ENCODE measurements around the gene MGA.

The MGA gene

DNA sequence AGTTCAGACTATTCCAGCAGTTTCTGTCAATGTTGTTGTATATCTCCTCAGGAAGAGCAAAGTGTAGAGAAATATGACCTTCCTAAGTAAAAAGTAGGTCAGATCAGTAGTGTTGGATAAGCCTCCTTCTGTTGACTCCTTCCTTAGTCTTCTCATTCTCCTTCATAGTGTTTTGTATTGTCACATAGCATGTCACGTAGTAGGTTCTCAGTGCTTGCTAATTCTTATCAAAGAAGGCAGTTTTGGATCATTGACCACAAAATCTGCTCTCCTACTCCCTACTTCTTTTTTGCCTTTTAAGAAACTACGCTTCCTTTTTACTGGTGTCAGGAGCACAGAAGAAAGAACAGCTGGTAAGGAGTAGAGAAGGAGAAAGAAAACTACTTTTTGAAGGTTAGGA, 1.0 kb upstream of the MGA start:
- no peak for DNase-seq

DNA sequence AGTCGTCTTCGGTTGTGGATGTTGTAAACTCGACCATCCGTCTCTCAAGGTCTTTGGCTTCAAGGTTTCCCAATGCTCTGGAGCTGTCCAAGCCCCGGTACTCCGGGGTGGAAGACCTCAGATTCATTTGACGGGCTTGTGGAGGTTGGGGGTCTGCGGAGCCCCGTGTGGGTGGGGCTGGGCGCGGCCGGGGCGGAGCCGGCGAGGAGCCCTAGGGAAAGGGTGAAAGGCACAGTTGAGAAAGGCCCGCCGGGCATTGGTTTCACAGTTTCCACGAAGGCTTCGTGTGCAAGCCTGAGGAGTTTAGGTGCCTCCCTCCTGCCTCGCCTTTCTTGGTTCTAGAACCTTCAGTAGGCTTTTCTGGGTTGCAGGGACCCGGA, 360 bp upstream of the MGA start:
- no peak for DNase-seq

DNA sequence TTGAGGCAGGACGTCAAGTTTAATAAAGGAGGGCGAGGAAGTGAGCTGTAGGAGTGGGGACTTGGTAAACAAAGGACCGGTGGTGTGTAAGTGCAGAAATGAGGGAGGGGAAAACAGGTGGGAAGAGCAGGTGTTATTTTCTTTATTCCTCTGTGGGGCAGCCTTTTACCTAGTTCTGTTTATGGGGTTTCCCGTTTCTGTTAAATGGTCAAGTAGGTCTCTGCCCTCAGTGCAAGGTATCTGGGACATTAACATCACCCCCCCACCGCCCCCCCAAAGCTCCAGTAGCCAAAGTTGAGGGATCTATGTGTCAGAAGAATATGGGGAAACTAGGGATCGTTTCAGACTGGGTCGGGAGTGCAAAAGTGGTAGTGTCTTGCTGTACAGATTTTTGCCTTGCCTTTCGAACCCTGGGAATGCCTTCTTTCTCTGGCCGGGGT, 893 bp downstream of the MGA start:
- no peak for DNase-seq

DNA sequence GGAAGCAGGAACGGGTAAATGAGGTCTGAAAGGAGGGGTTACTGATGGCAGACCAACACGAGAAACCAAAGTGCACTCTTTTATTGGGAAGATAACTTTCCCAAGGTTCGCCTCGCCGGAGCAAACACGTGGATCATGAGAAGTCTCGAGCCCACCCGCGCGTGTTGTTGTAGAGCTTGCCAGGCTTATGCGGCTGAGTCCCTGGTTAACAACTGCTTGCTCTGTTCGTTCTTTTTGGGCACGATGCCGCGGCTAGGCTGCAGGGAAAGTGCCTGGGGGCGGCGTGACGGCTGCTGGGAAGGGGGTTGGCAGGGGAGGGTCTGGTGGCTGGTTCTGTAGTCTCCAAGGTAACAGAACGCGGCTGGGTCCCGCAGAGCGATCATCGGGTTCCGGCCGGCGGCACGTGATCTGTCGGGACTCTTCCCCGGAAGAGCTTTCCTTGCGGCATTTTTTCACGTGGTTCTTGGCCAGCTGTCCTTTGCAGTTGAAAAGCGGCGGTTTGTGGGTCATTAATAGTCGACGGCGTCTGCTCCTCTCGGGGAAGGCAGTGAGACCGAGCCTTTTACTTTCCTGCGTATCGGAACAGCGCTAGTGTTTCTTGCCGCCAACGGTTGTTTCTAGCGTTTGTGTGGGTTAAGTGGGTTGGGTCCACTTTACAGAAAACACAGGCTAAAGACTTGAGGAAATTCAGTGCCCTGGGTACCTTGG, 1.5 kb downstream of the MGA start:
- no peak for DNase-seq

DNA sequence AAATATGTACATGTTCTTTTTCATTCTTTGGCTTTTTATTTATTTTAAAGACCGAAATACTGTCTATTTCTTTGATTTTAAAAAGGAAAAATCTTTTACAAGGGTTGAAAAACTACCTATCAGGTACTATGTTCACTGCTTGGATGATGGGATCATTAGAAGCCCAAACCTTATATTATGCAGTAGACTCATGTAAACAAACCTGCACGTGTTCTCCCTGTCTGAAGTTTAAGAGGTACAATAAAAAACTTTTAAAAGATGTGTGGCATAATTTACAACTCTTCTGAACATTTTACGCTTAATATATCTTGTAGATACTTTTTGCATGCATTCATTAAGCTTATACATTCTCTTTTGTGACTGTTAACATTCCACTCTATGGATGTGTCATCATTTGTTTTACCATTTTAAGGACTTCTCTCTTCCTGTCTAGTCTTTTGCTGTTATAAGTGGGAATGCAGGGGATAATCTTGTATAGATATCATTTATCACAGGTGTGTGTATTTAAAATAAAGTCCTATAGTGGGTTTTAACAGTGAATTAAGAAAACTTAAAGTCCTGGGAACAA, 6.2 kb downstream of the MGA start:
- DNase-seq = no peak

DNA sequence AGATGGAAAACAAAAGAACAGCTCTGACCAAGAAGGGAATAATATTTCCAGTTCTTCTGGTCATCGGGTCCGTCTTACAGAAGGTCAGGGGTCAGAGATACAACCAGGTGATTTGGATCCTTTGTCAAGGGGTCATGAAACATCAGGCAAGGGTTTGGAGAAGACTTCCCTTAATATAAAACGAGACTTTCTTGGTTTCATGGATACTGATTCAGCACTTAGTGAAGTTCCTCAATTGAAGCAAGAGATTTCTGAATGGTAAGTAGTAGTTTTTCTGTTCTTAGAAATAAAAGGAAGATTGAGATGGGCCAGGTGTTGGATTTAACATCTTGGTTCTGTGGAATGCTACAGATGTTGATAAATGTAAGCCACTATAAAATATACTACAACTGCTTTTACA, 9.5 kb downstream of the MGA start:
- DNase-seq = no peak

DNA sequence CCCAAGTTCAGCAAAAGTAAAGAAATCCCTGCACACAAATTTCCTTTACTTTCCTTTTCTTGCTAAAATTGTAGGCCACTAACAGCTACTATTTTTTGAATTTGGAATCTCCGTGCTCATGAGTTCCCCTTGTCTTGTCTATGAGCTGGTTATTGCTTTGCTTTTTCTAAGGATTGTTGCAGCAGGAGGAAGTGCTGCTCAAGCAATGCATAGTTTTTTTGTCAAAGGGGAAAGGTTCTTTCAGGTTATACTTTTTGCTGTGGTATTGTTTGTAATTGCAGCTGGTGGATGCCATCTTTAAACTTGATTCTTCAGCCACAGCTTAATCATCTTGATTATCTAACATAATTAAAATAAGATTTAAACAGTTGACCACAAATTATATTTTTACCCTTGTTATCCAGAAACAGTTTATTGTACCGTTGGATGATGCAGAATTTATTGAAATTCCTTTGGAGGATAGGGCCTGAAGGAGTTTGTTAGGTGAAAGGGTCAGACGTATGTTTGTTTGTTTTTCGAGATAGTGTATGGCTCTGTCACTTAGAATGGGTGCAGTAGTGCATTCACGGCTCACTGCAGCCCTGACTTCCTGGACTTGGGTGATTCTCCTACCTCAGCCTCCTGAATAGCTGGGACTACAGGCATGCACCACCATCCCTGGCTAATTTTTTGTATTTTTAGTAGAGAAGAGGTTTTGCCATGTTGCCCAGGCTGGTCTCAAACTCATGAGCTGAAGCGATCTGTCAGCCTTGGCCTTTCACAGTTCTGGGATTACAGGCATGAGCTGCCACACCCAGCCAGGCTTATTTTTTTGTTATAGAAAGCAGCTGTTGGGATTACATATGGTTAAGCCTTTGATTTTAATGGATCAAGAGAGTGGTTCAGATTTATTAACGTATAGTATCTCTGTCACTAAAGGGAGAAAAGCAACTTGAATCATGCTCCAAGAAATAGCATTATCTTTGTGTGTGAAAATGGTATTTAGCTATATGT, 11.7 kb downstream of the MGA start:
- no peak for DNase-seq

DNA sequence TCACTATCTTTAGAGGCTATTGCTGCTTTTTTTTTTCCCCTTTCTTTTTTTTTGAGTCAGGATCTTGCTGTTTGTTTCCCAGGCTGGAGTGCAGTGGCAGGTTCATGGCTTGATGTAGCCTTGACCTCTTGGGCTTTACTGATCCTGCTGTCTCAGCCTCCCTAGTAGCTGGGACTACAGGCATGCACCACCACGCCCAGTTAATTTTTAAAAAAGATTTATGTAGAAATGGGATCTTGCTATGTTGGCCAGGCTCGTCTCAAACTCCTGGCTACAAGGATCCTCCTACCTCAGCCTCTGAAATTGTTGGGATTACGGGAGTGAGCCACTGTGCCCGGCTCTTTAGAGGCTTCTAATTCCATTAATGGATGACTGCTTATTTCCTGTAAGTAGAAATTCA, 15.1 kb downstream of the MGA start:
- no peak for DNase-seq

DNA sequence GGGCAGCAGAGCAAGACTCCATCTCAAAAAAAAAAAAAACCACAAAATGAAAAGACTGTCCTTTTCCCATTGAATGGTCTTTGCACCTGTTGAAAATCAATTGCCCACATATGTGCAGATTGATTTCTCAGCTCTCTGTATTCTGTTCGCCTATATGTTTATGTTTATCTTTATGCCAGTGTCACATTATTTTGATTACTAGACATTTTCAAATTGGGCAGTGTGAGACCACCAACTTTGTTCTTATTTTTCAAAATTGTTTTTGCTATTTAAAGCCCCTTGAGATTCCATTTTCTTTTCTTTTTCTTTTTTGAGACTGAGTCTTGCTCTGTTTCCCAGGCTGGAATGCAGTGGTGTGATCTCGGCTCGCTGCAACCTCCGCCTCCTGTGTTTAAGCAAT, 18.5 kb downstream of the MGA start:
- DNase-seq = no peak

DNA sequence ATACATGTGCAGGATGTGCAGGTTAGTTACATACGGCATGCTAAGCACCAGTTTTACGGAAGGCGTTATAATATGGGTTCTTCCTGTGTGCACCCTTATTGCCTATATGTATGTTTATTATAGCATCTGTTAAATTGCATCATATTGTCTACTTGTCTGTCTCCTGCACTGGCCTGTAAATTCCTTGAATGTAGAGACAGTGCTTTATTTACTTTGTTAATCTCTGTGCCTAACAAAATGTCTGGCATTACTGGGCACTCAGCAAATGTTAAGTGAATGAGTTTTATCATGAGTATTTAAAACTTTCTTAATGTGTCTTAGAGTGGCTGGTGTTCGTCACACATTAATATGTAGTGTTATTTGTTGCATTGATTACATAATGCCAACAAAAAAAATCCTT, 23.8 kb downstream of the MGA start:
- DNase-seq = no peak

DNA sequence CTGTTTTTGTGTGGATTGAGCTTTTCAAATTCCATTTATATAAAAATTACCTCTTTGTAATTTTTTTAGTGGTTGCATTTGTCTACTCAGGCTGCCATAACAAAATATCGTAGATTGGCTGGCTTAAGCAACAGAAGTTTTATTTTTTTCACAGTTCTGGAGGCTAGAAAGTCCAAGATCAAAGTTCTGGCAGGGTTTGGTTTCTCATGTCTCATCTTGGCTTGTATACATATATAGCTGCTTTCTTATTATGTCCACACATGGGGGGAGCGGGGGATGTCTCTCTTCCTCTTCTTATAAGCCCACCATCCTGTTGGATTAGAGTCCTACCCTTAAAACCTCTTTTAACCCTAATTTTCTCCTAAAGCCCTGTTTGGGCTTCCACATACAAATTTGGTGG, 28.5 kb downstream of the MGA start:
- DNase-seq = no peak

DNA sequence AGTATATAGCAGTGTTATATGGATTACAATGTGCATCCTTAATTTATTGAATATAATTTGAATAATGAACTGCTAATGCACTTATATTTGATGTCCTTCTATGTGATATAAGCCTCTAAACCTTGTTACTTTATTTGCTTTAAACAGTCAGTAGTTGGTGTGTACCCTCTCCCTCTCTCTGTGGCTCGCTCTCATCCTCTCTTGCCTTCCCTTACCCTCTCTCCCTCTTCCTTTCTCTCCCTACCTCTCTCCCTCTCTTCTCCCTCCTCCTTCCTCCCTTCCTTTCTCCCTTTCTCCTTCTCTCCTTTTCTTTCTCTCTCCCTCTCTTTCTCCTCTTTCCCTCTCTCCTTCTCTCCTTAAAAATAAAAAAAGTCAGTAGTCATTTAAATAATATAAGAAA, 28.9 kb downstream of the MGA start:
- no peak for DNase-seq

DNA sequence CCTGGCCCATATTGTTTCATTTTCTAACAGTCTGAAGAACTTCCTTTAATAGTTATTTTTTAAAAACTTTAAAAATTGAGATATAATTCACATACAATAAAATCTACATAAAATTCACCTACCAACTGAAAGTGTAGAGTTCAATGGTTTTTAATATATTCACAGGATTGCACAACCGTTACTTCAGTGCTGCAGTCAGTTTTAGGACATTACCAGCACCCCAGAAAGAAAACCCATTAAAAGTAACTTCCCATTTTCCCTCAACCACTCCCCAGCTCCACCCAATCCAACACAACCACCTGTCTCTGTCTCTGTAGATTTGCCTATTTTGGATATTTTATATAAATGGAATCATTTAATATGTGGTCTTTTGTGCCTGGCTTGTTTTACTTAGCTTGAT, 29.6 kb downstream of the MGA start:
- DNase-seq = no peak

DNA sequence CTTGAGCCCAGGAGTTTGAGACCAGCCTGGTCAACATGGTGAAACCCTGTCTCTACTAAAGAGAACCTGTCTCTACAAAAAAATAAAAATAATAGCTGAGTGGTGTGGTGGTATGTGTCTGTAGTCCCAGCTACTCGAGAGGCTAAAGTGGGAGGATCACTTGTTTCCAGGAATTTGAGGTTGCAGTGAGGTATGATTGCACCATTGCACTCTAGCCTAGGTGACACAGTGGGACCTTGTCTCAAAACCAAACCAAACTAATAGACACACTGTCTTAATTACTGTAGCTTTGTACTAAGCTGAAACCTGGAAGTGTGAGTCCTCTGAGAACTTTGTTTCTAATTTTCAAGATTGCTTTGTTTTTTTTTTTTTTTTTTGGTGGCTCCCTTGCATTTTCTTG, 30.4 kb downstream of the MGA start:
- no peak for DNase-seq

DNA sequence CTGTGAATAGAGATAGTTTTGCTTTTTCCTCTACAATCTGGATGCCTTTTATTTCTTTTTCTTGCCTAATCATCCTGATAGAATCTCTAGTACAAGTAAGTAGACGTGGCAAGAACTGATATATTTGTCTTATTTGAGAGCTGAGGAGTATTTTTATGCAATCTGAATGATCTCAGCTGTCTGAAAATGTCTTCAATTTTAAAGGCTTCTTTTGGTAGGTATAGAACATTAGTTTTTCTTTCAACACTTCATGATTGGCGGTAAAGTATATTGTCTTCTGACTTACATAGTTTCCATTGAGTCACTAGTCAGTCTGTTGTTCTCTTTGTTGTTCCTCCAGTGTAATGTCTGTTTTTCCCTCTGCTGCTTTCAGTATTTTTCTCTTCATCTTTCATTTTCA, 31.3 kb downstream of the MGA start:
- no peak for DNase-seq

DNA sequence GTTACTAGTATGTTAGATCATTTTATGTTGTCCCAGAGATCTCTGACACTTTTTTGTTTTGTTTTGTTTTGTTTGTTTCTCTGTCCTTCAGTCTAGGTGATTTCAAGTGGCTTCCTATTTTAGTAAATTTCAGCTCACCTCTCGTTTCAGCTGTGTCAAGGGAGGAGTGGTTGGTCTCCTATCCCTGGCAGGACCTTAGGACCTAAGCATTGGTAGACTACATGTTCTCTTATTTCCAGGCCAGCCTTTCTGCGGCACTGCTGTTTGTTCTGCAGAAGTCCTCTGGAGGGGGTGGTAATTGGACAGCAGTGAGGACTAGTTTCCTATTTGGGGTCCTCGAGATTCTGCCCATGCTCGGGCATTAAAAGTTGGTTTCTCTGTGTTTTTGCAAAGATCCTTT, 31.8 kb downstream of the MGA start:
- DNase-seq = no peak

DNA sequence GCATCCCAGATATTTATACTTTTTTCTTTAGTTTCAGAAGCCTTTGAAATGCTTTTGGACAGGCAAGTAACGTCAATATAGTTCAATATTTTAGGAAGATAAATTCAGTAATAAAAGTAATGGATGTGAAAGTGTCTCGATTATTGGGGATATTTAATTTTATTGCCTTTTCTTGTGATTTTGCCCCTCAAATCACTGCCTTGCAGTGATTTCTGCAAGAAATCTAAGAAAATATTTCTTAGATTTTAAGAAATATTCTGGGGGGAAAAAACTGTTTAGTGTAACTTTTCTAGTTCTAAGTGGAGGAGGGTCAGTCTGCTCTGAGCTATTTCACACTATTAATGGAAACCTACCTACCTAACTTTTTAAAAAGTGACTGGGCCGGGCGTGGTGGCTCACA, 33.6 kb downstream of the MGA start:
- no peak for DNase-seq

DNA sequence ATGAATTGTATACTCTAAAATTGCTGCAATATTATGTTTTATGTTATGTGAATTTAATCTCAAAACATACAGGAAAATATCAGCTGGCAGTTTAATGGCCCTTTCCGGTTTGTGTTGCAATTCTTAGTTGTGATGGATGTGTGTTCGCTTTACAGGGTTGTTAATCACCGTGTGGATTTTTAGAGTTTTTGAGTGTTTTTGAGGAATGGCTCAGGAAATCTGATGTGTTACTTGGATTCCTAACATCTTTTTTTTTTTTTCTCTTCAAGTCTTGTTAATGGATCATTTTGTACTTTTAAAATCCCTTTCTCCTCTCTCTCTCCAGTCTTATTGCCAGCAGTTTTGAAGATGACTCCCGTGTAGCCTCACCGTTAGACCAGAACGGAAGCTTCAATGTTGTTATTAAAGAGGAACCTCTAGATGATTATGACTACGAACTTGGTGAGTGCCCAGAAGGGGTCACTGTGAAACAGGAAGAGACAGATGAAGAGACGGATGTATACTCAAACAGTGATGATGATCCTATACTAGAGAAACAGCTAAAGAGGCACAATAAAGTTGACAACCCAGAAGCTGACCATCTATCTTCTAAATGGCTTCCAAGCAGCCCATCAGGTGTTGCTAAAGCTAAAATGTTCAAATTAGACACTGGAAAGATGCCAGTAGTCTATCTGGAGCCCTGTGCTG, 35.7 kb downstream of the MGA start:
- no peak for DNase-seq

DNA sequence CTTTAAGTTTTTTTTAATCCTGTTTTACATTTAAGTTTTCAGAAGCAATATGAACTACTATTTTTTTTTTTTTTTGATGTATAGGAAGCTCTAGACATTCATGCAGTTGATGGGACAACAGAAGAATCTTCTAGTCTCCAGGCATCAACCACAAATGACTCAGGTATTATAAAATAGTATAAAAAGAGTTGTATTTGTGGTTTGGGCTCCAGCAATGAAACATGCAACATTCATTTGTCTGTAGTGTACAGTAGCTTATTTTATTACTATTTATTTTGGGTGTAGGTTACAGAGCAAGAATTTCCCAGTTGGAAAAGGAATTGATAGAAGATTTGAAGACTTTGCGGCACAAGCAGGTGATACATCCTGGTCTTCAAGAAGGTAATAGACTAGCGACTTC, 38.6 kb downstream of the MGA start:
- DNase-seq = no peak

DNA sequence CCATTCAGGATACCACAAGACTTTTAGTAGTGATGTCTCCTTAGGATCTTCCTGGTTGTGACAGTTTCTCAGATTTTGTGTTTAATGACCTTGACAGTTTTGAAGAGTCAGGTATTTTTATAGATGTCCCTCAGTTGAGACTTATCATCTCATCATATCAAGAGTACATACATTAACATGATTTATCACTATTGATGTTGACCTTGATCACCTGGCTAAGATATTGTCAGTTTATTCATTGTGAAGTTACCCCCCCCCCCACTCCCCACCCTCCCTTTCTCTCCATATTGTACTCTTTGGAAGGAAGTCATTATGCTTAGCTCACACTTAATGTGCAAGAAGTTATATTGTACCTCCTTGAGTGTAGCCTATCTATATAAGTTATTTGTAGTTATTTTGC, 42.9 kb downstream of the MGA start:
- DNase-seq = no peak

DNA sequence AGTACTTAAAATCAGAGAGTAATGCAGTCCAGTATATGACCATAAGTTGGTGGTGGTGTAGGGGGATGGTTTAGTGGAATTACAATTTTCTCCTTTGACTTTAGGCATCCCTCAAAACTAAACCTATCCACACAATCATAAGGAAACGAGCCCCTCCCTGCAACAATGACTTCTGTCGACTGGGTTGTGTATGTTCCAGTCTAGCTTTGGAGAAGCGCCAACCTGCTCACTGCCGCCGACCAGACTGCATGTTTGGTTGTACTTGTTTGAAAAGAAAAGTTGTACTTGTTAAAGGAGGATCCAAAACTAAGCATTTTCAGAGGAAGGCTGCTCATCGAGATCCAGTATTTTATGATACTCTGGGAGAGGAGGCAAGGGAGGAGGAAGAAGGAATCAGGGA, 52.8 kb downstream of the MGA start:
- no peak for DNase-seq

DNA sequence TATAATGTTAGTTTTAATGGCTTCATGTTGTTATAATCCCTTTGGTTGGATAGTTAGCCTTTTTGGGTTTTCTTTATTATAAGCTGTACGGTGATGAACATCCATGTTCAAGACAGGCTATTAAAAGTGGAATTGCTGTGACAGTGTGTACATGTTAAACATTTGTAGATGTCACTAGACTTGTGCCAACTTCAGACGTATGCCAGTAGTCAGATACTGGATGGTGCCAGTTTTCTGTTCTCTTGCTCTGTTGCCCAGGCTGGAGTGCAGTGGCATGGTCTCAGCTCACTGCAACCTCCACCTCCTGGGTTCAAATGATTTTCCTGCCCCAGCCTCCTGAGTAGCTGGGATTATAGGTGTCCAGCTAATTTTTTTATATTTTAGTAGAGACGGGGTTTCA, 54.1 kb downstream of the MGA start:
- no peak for DNase-seq

DNA sequence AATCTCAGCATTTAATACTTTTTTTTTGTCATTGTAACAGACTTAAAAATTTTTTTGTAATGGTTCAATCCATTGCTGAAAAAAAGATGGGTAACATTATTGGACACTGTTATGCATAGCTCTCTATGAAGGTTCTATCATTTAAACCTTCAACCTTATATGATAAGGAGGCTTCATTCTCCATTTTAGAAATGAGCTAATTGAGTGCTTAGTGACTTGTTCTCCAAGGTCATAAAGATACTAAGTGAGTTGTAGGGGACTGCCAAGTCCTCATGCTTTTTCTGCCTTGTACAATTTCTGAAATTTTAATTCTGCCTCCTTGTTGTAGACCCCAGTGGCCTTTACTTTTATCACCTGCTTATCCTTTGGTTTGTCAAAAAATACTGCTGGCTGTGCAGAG, 56.7 kb downstream of the MGA start:
- no peak for DNase-seq

DNA sequence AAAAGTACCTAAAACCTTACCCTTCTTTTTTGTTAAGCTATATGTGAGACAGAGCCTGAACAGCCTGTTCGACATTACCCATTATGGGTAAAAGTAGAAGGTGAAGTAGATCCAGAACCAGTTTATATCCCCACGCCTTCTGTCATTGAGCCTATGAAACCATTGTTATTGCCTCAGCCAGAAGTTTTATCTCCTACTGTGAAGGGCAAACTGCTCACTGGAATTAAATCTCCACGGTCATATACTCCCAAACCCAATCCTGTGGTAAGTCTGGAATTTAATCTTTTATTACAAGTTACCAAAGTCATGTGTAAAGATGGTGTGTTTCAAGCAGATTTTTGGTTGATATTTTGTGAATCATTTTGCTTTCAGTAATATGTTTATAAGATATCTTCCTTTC, 66.9 kb downstream of the MGA start:
- no peak for DNase-seq

All from NCI-H187 treated with DMSO at 0.1 percent for 48 hours (cell line).